K562 (cell line): ENCODE results near the gene MAP3K19. TPM values are rescaled to one million over a fixed set of nuclear protein-coding genes. Genes with fewer than 3 reads are reported as not detected.

Experiments used
- ARID1B ChIP-seq: fragments of 450-650 bp; IDR thresholded peaks from 2 replicates; pipeline ENCODE4 v1.6.1; 2016; ENCODE audit warnings: antibody characterized with exemption, mild to moderate bottlenecking, inconsistent platforms
- DIDO1 ChIP-seq: fragments of 450-650 bp; IDR thresholded peaks from 2 replicates; pipeline ENCODE4 v1.6.1; 2016; ENCODE audit warnings: low read depth, missing biosample characterization, missing genetic modification characterization
- ELF1 ChIP-seq: fragments of 200-800 bp; sonication (Bioruptor generic); IDR thresholded peaks from 2 replicates; pipeline ENCODE4 v1.6.1; 2016; ENCODE audit warnings: missing genetic modification characterization, missing compliant biosample characterization
- HNRNPL ChIP-seq: fragments of 200-400 bp; formaldehyde crosslinking; IDR thresholded peaks from 2 replicates; pipeline ENCODE4 v1.6.1; 2017; ENCODE audit warnings: low read depth, mild to moderate bottlenecking, low read length
- NFRKB ChIP-seq: fragments of 450-650 bp; IDR thresholded peaks from 2 replicates; pipeline ENCODE4 v1.6.1; 2016; ENCODE audit warnings: low read depth
- ZNF431 ChIP-seq: sonication (generic); formaldehyde crosslinking; IDR thresholded peaks from 2 replicates; pipeline ENCODE4 v1.8.0; 2022; ENCODE audit warnings: mild to moderate bottlenecking, missing genetic modification reagents
- polyA plus RNA-seq, 8 experiments: library from polyadenylated mRNA; depleted of rRNA in 4 of 8; stranded (reverse) in 5 of 8; unstranded in 3 of 8; fragments of >200 nt; fragmentation: Nextera tagmentation in 2 of 8; fragmentation: Illumina TruSeq in 1 of 8; extraction: Ambion mirVana in 2 of 8; extraction: Trizol in 1 of 8; gene quantifications; 2 replicates each; pipeline versions ENCODE4 v1.2.1 to v1.2.3, GENCODE V29; 2011 to 2014; ENCODE audit warnings: inconsistent platforms in 1 of 8, missing spikeins in 1 of 8
- total RNA-seq, 7 experiments: library from RNA; depleted of rRNA in 6 of 7; stranded (reverse); fragments of >200 nt in 6 of 7; fragmentation: Illumina TruSeq in 2 of 7; extraction: Trizol in 2 of 7; gene quantifications; 2 replicates each; pipeline versions ENCODE4 v1.2.1 to v1.2.3, GENCODE V29; 2011 to 2021; ENCODE audit warnings: low replicate concordance in 1 of 7
- TF ChIP-seq, protein P1 (sequence below), 2 experiments: fragments of 450-650 bp in 1 of 2; sonication (generic) in 1 of 2; formaldehyde crosslinking in 1 of 2; IDR thresholded peaks; 2 replicates each; pipeline versions ENCODE4 v1.7.1 to v1.9.0; 2016 to 2022; ENCODE audit warnings: inconsistent platforms in 1 of 2, mild to moderate bottlenecking in 1 of 2, missing genetic modification reagents in 1 of 2
- TF ChIP-seq, protein P2 (sequence below): sonication (generic); formaldehyde crosslinking; IDR thresholded peaks from 2 replicates; pipeline ENCODE4 v1.8.0; 2022; ENCODE audit warnings: mild to moderate bottlenecking, missing genetic modification reagents, borderline replicate concordance
- TF ChIP-seq, protein P3 (sequence below): sonication (generic); formaldehyde crosslinking; IDR thresholded peaks from 2 replicates; pipeline ENCODE4 v1.8.1; 2023; ENCODE audit warnings: missing genetic modification reagents, mild to moderate bottlenecking, borderline replicate concordance

The MAP3K19 gene
- total and polyA plus RNA-seq, 9 of the 15 experiments (the other 6 are each of a cell fraction or from before 2014, with no cell fraction given), result 0.29 TPM; not detected in 8

DNA sequence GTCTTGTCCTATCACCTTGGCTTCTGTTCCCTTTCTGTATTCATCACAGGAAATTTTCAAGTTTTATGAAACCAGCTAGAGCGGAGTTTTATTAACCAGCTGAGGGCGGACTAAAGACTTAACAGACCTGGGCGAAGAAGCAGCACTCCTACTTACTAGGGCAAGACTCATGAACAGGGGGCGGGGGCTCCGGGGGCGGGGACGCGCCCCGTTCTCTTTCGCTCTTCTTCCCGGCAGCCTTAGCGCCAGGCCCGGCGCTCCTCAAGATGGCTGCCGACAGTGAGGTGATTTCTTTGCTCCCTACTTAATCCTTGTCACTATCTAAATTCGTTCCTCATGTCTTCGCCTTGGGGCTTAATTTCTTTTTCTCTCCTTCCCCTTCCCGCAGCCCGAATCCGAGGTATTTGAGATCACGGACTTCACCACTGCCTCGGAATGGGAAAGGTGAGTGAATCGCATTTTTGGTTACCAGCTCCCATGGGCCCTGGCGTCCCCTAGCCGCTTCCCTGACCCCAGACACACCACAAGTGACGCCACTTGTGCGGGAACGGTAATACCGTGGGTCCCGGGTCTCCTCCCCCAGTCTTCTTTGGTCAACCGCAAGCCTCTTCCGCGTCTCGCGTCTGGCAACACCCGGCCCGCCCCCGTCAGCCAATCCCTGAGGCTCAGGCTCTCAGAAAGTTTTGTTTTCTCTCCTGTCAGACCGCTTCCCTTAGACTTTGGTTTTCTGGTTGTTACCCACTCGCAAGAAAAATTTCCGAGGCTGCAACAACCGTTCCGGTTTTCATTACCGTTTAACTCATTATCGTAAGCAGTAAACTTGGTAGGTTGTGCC, 5.0 kb upstream of the MAP3K19 start, which contains the start of gene RAB3GAP1 (continued):
- TF ChIP-seq, protein P1, sequence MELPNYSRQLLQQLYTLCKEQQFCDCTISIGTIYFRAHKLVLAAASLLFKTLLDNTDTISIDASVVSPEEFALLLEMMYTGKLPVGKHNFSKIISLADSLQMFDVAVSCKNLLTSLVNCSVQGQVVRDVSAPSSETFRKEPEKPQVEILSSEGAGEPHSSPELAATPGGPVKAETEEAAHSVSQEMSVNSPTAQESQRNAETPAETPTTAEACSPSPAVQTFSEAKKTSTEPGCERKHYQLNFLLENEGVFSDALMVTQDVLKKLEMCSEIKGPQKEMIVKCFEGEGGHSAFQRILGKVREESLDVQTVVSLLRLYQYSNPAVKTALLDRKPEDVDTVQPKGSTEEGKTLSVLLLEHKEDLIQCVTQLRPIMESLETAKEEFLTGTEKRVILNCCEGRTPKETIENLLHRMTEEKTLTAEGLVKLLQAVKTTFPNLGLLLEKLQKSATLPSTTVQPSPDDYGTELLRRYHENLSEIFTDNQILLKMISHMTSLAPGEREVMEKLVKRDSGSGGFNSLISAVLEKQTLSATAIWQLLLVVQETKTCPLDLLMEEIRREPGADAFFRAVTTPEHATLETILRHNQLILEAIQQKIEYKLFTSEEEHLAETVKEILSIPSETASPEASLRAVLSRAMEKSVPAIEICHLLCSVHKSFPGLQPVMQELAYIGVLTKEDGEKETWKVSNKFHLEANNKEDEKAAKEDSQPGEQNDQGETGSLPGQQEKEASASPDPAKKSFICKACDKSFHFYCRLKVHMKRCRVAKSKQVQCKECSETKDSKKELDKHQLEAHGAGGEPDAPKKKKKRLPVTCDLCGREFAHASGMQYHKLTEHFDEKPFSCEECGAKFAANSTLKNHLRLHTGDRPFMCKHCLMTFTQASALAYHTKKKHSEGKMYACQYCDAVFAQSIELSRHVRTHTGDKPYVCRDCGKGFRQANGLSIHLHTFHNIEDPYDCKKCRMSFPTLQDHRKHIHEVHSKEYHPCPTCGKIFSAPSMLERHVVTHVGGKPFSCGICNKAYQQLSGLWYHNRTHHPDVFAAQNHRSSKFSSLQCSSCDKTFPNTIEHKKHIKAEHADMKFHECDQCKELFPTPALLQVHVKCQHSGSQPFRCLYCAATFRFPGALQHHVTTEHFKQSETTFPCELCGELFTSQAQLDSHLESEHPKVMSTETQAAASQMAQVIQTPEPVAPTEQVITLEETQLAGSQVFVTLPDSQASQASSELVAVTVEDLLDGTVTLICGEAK (IDR thresholded peaks at IDR 0.05), result no peak
- TF ChIP-seq, protein P1 (CRISPR knock-in tag; IDR thresholded peaks at IDR 0.05), result no peak
- TF ChIP-seq ELF1 (tag) (peak; percentile 52), DIDO1 (tag) (0 out of 2 replicates have a peak, but pooled peaks have one; percentile 49), ZNF431 (CRISPR knock-in tag) (no peak), NFRKB (peak; percentile 98), HNRNPL (no peak), ARID1B (no peak; the same call in 1 of the 2 replicates)
- TF ChIP-seq, protein P2, sequence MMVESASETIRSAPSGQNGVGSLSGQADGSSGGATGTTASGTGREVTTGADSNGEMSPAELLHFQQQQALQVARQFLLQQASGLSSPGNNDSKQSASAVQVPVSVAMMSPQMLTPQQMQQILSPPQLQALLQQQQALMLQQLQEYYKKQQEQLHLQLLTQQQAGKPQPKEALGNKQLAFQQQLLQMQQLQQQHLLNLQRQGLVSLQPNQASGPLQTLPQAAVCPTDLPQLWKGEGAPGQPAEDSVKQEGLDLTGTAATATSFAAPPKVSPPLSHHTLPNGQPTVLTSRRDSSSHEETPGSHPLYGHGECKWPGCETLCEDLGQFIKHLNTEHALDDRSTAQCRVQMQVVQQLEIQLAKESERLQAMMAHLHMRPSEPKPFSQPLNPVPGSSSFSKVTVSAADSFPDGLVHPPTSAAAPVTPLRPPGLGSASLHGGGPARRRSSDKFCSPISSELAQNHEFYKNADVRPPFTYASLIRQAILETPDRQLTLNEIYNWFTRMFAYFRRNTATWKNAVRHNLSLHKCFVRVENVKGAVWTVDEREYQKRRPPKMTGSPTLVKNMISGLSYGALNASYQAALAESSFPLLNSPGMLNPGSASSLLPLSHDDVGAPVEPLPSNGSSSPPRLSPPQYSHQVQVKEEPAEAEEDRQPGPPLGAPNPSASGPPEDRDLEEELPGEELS (CRISPR knock-in tag), result 0 out of 2 replicates have a peak, but pooled peaks have one; percentile 18
- TF ChIP-seq, protein P3, sequence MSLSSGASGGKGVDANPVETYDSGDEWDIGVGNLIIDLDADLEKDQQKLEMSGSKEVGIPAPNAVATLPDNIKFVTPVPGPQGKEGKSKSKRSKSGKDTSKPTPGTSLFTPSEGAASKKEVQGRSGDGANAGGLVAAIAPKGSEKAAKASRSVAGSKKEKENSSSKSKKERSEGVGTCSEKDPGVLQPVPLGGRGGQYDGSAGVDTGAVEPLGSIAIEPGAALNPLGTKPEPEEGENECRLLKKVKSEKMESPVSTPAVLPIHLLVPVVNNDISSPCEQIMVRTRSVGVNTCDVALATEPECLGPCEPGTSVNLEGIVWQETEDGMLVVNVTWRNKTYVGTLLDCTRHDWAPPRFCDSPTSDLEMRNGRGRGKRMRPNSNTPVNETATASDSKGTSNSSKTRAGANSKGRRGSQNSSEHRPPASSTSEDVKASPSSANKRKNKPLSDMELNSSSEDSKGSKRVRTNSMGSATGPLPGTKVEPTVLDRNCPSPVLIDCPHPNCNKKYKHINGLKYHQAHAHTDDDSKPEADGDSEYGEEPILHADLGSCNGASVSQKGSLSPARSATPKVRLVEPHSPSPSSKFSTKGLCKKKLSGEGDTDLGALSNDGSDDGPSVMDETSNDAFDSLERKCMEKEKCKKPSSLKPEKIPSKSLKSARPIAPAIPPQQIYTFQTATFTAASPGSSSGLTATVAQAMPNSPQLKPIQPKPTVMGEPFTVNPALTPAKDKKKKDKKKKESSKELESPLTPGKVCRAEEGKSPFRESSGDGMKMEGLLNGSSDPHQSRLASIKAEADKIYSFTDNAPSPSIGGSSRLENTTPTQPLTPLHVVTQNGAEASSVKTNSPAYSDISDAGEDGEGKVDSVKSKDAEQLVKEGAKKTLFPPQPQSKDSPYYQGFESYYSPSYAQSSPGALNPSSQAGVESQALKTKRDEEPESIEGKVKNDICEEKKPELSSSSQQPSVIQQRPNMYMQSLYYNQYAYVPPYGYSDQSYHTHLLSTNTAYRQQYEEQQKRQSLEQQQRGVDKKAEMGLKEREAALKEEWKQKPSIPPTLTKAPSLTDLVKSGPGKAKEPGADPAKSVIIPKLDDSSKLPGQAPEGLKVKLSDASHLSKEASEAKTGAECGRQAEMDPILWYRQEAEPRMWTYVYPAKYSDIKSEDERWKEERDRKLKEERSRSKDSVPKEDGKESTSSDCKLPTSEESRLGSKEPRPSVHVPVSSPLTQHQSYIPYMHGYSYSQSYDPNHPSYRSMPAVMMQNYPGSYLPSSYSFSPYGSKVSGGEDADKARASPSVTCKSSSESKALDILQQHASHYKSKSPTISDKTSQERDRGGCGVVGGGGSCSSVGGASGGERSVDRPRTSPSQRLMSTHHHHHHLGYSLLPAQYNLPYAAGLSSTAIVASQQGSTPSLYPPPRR, result no peak
